Erythroblast (primary cell): ENCODE data around the gene TMEM184C.

Experiments used
- GATA1 ChIP-seq: IDR thresholded peaks from 2 replicates; pipeline ENCODE4 v1.6.1; 2011; ENCODE audit warnings: low read depth, mild to moderate bottlenecking, control low read depth, low read length, moderate library complexity
- POLR2A ChIP-seq: IDR thresholded peaks from 2 replicates; pipeline ENCODE4 v1.6.1; 2011; ENCODE audit warnings: mild to moderate bottlenecking, low read length

GRCh38 chr4:147717878-147718277 is 100.7 kb downstream of the TMEM184C start:
- no peak for TF ChIP-seq POLR2A
- no peak for TF ChIP-seq GATA1
